Thoracic aorta (tissue), 2 donors: Measurements from ENCODE around the gene DGKI. TPM values are rescaled to one million over a fixed set of nuclear protein-coding genes. Genes with fewer than 3 reads are reported as not detected.

Source experiments
- ATAC-seq: fragments of 150-250 bp; one replicate; pipeline ENCODE4 v1.8.0; 2017; ENCODE audit warnings: low read depth; ENCODE audit not compliant: insufficient number of reproducible peaks, low FRiP score
- DNase-seq: peaks from one replicate; pipeline ENCODE4 v3.0.0-alpha.2; 2020; ENCODE audit warnings: low spot score
- H3K27ac ChIP-seq, 2 donors: fragments of 200-600 bp; sonication (generic); 1 replicate in 1 of 2; 2 replicates in 1 of 2; pipeline ENCODE4 v1.5.1; 2016; ENCODE audit warnings: mild to moderate bottlenecking in 2 of 2, moderate library complexity in 2 of 2
- H3K27me3 ChIP-seq: fragments of 200-600 bp; sonication (generic); replicated peaks from 2 replicates; pipeline ENCODE4 v1.6.0; 2016; ENCODE audit warnings: mild to moderate bottlenecking; ENCODE audit not compliant: insufficient read depth
- H3K36me3 ChIP-seq: fragments of 200-600 bp; sonication (generic); one replicate; pipeline ENCODE4 v1.5.1; 2016
- H3K4me1 ChIP-seq, 2 donors: fragments of 200-600 bp; sonication (generic); 1 replicate in 1 of 2; 2 replicates in 1 of 2; pipeline versions ENCODE4 v1.5.1 to v1.6.0; 2016; ENCODE audit warnings: low read depth in 2 of 2, mild to moderate bottlenecking in 1 of 2; ENCODE audit not compliant: control insufficient read depth in 1 of 2
- H3K4me3 ChIP-seq: fragments of 200-600 bp; sonication (generic); 2 replicates; pipeline ENCODE4 v1.5.1; 2016; ENCODE audit warnings: mild to moderate bottlenecking
- H3K9me3 ChIP-seq: fragments of 200-600 bp; sonication (generic); 2 replicates; pipeline ENCODE4 v1.5.1; 2016
- total RNA-seq, 2 donors: library from RNA; depleted of rRNA; stranded (reverse); fragments of >200 nt; gene quantifications; one replicate each; pipeline versions ENCODE4 v1.1.0 to v1.2.3, GENCODE V29; 2016
- TF ChIP-seq, protein P1 (sequence below): fragments of 200-600 bp; sonication (generic); IDR thresholded peaks from one replicate; pipeline ENCODE4 v1.5.1; 2019; ENCODE audit warnings: antibody characterized with exemption

The DGKI gene
- total RNA-seq, 2 donors from 2014 or later: 10.3 to 22.3 TPM

DNA sequence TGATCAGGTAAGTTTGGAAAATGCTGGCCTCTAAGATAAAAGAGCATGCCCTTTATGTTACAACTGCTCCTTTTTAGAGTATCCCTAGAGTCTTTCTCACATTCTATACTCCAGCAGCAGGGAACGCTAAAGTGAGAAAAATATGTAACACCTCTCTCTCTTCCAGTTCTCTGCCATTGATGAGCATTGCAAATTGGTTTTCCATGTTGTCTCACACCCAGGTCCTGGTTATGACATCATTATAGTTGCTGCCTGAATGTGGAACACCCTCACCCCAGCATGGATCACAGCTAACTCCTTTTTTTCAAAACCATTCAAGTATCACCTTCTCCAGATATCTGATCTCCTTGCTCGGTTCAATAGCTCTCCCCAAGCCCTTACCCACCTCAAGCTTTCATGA lies 84.4 kb downstream of the DGKI start:
- no peak for ATAC-seq
- no peak for DNase-seq
- TF ChIP-seq, protein P1, sequence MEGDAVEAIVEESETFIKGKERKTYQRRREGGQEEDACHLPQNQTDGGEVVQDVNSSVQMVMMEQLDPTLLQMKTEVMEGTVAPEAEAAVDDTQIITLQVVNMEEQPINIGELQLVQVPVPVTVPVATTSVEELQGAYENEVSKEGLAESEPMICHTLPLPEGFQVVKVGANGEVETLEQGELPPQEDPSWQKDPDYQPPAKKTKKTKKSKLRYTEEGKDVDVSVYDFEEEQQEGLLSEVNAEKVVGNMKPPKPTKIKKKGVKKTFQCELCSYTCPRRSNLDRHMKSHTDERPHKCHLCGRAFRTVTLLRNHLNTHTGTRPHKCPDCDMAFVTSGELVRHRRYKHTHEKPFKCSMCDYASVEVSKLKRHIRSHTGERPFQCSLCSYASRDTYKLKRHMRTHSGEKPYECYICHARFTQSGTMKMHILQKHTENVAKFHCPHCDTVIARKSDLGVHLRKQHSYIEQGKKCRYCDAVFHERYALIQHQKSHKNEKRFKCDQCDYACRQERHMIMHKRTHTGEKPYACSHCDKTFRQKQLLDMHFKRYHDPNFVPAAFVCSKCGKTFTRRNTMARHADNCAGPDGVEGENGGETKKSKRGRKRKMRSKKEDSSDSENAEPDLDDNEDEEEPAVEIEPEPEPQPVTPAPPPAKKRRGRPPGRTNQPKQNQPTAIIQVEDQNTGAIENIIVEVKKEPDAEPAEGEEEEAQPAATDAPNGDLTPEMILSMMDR: no peak
- no peak overlapping the region for H3K4me3 ChIP-seq
- H3K9me3 ChIP-seq: no peaks in the 10 kb centered on the region
- H3K27ac ChIP-seq: no peak overlapping the region
- no peaks in the 10 kb centered on the region for H3K4me1 ChIP-seq
- H3K27me3 ChIP-seq: no peaks in the 10 kb centered on the region
- no peaks in the 10 kb centered on the region for H3K36me3 ChIP-seq

DNA sequence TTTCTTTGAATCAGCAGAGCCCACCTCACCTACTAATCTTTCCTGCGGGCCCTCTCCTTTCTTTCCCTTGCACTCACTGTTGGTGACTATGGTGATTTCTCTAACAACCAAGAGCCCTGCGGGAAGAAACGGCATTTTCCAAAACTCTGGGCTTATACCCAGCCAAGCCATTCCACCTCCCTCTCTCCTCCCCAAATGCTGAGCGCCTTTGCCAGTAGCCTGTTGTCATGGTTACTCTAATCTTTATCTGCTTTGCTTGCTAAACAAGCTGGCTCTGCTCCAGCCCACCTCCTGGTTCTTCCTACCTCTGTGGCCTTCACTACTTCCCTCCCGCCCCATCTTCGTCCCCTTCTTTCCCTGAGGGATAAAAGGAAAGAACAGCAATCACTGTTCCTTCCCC lies 86.7 kb downstream of the DGKI start:
- H3K4me3 ChIP-seq: no peak overlapping the region
- H3K36me3 ChIP-seq: no peaks in the 10 kb centered on the region
- TF ChIP-seq, protein P1: no peak
- H3K27ac ChIP-seq: no peak overlapping the region
- H3K4me1 ChIP-seq: no peaks in the 10 kb centered on the region
- no peaks in the 10 kb centered on the region for H3K27me3 ChIP-seq
- ATAC-seq (no peak), DNase-seq (no peak)
- no peaks in the 10 kb centered on the region for H3K9me3 ChIP-seq

DNA sequence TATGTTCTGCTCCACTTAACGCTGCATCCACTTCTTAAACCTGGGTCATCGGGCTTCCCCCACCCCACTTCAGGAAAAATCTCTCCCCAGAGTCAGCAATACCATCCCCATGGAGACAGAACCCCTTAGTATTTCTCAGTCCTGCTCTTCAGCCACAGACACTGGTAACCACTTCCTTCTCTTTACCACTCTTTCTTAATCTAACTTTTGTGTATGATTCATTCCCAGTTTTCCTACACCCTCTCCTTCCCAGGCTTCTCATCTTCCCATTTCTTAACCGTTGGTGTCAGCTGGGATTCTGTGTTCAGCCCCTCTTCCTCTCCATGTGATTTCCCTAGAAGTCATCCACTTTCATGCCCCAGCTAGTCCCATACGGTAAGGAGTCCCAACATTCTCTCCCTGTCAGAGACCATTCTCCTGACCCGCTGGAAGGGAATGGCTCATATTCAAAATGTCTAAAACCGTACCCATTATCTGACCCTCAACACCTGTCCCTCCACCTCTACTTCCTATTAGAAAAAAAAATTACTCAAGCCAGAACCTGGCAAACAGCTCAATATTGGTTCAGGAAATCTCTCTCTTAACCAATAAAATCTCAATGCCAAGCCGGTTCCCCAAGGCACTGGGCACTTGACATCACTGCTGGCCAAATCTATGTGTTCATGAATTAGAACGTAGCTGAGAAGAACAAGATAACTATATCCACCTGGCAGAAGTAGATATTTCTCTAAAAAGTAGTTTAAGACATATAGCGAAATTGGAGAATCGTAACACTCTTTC lies 89.4 kb downstream of the DGKI start:
- Histone ChIP-seq H3K4me3 (no peak overlapping the region), H3K9me3 (no peaks in the 10 kb centered on the region), H3K36me3 (no peaks in the 10 kb centered on the region), H3K27me3 (no peaks in the 10 kb centered on the region), H3K27ac (no peak overlapping the region), H3K4me1 (peaks cover 5 to 16% of the 10 kb centered on the region in 2 donors)
- ATAC-seq (no peak), DNase-seq (no peak)
- TF ChIP-seq, protein P1: no peak

DNA sequence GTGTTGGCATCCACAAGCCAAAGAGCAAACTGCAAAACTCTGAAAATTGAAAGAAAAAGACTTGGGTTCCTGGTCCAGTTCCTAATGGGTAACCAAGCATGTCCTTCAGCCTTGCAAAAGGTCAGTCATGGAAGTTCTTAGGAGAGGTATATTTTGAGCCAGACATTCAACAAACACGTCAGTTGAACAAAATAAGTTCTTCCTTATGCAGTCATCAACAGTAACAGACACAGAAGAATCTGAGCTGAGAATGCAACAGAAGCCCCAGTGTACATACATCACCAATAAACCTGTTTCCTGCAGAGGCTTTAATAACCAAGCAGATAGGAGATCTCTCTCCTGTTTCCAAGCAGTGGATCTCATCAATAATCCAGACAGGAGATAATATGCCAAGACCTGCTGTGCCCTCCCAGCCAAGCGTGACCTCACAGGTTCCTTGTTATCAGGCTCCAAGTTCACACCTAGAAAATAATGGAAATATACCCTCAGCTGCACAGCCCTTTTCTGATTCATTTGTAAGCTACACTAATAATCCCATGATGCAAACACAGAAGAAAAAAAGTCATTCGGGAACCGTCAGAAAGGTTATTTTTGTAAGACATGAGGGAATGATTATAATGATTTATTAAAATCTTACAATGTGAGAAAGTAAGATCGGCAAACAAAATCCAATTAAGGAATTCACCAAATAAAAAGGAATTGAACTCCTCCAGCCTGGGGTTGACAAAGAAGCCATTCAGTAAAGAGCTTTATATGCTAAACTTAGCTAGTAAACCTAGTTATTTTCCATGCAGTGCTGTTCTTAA lies 90.7 kb downstream of the DGKI start:
- TF ChIP-seq, protein P1: no peak
- DNase-seq: no peak
- no peak for ATAC-seq
- Histone ChIP-seq H3K4me3 (no peak overlapping the region), H3K4me1 (peaks cover 5 to 16% of the 10 kb centered on the region in 2 donors), H3K27ac (peak overlapping the region in 1 of 2 donors; percentile 16), H3K36me3 (no peaks in the 10 kb centered on the region), H3K27me3 (no peaks in the 10 kb centered on the region), H3K9me3 (no peaks in the 10 kb centered on the region)

DNA sequence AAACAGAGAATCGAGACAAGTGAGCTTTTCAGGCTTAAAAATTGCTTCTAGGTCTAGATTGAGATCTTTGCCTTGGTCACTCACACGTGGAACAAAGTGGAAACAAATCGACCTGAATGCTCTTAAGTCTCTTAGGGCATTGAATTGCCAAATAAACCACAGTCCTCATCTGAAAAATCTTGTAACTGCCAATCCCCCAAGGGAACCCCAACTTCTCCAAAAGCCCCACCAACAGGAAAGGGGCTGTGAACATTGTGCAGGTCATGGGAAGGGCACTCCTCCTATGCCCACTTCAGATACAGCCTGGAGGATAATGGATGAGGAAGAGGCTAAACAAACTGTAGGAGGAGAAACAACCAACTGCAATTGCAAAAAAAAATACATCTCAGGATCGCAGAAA lies 91.3 kb downstream of the DGKI start:
- Histone ChIP-seq H3K4me3 (no peak overlapping the region), H3K36me3 (no peaks in the 10 kb centered on the region), H3K4me1 (peaks cover 5 to 16% of the 10 kb centered on the region in 2 donors), H3K9me3 (no peaks in the 10 kb centered on the region), H3K27ac (peak overlapping the region in 1 of 2 donors; percentile 16), H3K27me3 (no peaks in the 10 kb centered on the region)
- DNase-seq (no peak), ATAC-seq (no peak)
- TF ChIP-seq, protein P1: no peak
